ENCODE results near the gene CCDC191.

CCDC191 gene

DNA sequence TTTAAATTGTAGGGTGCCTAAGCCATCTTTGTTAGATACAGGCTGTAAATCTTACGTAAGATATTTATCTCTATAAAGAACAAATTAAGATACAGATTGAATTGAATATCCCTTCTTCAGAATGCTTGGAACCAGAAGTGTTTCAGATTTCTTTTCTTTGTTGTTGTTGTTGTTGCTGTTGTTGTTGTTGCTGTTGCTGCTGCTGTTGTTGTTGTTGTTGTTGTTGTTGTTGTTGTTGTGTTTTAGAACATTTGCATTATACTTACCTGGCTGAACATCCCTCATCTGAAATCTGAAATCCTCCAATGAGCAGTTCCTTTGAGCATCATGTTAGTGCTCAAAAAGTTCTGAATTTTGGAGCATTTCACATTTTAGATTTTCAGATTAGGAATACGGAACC lies 26.8 kb upstream of the CCDC191 start:
- Histone ChIP-seq H3K27me3 (ENCODE audit: insufficient read depth, low read depth, severe bottlenecking) (no peaks in the 10 kb centered on the region), H3K9me3 (ENCODE audit: severe bottlenecking) (peaks cover 5% of the 10 kb centered on the region), H3K27ac (no peak overlapping the region), H3K36me3 (peaks cover 93% of the 10 kb centered on the region), H3K4me3 (ENCODE audit: low read depth, low read length) (no peak overlapping the region)
- TF ChIP-seq, protein P1, sequence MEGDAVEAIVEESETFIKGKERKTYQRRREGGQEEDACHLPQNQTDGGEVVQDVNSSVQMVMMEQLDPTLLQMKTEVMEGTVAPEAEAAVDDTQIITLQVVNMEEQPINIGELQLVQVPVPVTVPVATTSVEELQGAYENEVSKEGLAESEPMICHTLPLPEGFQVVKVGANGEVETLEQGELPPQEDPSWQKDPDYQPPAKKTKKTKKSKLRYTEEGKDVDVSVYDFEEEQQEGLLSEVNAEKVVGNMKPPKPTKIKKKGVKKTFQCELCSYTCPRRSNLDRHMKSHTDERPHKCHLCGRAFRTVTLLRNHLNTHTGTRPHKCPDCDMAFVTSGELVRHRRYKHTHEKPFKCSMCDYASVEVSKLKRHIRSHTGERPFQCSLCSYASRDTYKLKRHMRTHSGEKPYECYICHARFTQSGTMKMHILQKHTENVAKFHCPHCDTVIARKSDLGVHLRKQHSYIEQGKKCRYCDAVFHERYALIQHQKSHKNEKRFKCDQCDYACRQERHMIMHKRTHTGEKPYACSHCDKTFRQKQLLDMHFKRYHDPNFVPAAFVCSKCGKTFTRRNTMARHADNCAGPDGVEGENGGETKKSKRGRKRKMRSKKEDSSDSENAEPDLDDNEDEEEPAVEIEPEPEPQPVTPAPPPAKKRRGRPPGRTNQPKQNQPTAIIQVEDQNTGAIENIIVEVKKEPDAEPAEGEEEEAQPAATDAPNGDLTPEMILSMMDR (IDR thresholded peaks at IDR 0.05; ENCODE audit: low read depth, low read length): no peak
- no peak for DNase-seq

DNA sequence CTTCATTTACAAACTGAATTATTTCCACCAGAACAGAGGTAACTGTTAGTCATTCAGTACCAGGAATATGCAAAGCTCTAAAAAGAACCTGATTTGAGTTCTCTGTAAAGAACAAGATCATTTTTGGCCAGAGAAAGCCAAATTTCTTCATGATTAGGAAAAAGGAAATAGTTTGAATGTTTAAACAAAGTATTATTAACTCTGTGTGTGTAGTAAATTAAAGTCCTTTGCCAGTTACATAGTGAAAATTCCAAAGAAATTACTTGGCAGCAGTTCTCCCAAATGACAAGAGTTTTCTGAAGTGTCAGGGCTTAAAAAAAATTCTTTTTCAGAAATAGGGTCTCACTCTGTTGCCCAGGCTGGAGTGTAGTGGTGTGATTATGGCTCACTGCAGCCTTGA lies 24.7 kb upstream of the CCDC191 start:
- no peaks in the 10 kb centered on the region for H3K27me3 ChIP-seq (ENCODE audit: insufficient read depth, low read depth, severe bottlenecking)
- peaks cover 90% of the 10 kb centered on the region for H3K36me3 ChIP-seq
- H3K27ac ChIP-seq: no peak overlapping the region
- H3K4me3 ChIP-seq (ENCODE audit: low read depth, low read length): no peak overlapping the region
- TF ChIP-seq, protein P1 (IDR thresholded peaks at IDR 0.05; ENCODE audit: low read depth, low read length): no peak
- no peak for DNase-seq
- no peaks in the 10 kb centered on the region for H3K9me3 ChIP-seq (ENCODE audit: severe bottlenecking)

DNA sequence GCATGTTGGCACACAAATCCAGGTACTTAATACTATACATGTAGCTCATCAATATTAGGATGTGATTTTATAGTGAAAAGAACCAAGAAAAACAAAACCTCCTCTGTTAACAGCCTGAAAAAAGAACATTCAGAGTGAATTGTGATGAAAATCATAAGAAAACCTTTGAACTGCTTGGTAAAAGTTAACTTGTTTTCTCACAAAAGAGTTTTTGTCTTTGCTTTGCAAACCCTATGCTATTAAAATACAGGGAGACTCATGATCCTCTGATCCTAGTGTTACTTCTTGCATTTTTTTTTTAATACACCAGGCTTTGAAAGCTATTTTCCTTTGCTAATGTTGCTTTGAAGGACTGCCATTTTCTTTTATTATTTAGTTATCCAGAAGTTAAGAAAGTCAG lies 23.9 kb upstream of the CCDC191 start:
- Histone ChIP-seq H3K4me3 (ENCODE audit: low read depth, low read length) (no peak overlapping the region), H3K27me3 (ENCODE audit: insufficient read depth, low read depth, severe bottlenecking) (no peaks in the 10 kb centered on the region), H3K9me3 (ENCODE audit: severe bottlenecking) (no peaks in the 10 kb centered on the region), H3K36me3 (peaks cover 88% of the 10 kb centered on the region), H3K27ac (no peak overlapping the region)
- DNase-seq: no peak
- TF ChIP-seq, protein P1 (IDR thresholded peaks at IDR 0.05; ENCODE audit: low read depth, low read length): no peak

DNA sequence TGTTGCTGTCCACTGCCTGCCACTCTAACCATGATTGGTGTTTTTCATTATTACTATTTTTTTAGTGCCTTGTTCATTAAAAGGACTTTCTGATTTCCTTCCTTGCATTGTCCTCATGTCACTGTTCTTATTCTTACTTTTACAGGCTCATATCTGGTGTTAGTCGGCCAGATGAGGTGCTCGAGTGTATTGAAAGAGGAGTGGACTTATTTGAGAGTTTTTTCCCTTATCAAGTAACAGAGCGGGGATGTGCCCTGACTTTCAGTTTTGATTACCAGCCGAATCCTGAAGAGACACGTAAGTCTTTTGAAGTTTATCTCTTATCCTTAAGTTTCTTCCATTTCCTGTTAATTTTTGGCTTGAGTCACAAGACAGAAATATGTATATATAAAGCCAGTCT lies 23.4 kb upstream of the CCDC191 start:
- Histone ChIP-seq H3K27me3 (ENCODE audit: insufficient read depth, low read depth, severe bottlenecking) (no peaks in the 10 kb centered on the region), H3K36me3 (peaks cover 88% of the 10 kb centered on the region), H3K27ac (no peak overlapping the region), H3K4me3 (ENCODE audit: low read depth, low read length) (no peak overlapping the region), H3K9me3 (ENCODE audit: severe bottlenecking) (no peaks in the 10 kb centered on the region)
- DNase-seq: no peak
- TF ChIP-seq, protein P1 (IDR thresholded peaks at IDR 0.05; ENCODE audit: low read depth, low read length): no peak

DNA sequence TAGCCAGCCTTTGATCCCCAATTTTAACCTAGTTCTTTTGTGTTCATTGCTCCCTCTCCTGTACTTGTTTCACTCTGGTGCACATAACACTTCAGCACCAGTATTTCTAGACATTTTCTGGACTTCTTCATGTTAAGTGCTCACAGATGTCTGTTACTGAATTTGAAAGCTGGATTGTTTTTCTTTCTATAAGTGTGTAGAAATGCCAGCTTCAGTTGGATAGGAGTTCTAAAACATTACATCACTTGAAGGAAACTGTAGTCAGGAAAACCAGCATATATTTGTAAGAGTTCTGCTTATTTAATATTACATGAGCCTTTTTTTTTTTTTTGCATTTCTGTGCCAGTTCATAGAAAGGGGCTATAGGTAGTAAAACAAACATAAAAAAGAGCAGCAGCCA lies 21.8 kb upstream of the CCDC191 start:
- no peak for DNase-seq
- Histone ChIP-seq H3K27me3 (ENCODE audit: insufficient read depth, low read depth, severe bottlenecking) (no peaks in the 10 kb centered on the region), H3K4me3 (ENCODE audit: low read depth, low read length) (no peak overlapping the region), H3K27ac (no peak overlapping the region), H3K36me3 (peaks cover 91% of the 10 kb centered on the region), H3K9me3 (ENCODE audit: severe bottlenecking) (no peaks in the 10 kb centered on the region)
- TF ChIP-seq, protein P1 (IDR thresholded peaks at IDR 0.05; ENCODE audit: low read depth, low read length): no peak

DNA sequence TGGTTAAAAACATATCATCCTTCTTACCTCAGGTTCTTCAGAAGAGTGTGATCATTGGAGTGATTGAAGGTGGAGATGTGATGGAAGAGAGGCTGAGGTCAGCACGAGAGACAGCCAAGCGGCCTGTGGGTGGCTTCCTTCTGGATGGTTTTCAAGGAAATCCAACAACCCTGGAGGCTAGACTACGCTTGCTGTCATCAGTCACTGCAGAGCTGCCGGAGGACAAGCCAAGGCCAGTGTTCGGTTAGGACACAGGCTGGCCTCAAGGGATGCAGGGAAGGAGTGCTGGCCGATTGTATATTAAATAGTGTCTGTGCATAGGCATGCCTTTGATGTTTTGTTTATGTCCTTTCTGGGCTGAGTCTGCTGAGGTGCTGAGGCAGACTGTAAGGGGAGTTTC lies 20.4 kb upstream of the CCDC191 start:
- Histone ChIP-seq H3K36me3 (peaks cover 91% of the 10 kb centered on the region), H3K27ac (no peak overlapping the region), H3K4me3 (ENCODE audit: low read depth, low read length) (no peak overlapping the region), H3K9me3 (ENCODE audit: severe bottlenecking) (no peaks in the 10 kb centered on the region), H3K27me3 (ENCODE audit: insufficient read depth, low read depth, severe bottlenecking) (no peaks in the 10 kb centered on the region)
- DNase-seq: no peak
- TF ChIP-seq, protein P1 (IDR thresholded peaks at IDR 0.05; ENCODE audit: low read depth, low read length): no peak

Data from WERI-Rb-1 (cell line).